ENCODE results near the gene KRTAP10-3.

Gene KRTAP10-3

GRCh38 chr21:44520326-44521300, 38.0 kb downstream of the KRTAP10-3 start:
- in situ Hi-C loops (cut with MboI; ENCODE audit: low sequenced_read_pairs): no loop called here

GRCh38 chr21:44519346-44520325, 39.0 kb downstream of the KRTAP10-3 start:
- in situ Hi-C loops (cut with MboI; ENCODE audit: low sequenced_read_pairs): no loop called here

GRCh38 chr21:44518686-44519085, 39.9 kb downstream of the KRTAP10-3 start:
- in situ Hi-C loops (cut with MboI; ENCODE audit: low sequenced_read_pairs): no loop called here

- in situ Hi-C loops (cut with MboI; ENCODE audit: low sequenced_read_pairs): no loop called here
These were observed 41.3 kb downstream of the KRTAP10-3 start for GRCh38 chr21:44517175-44517899.

GRCh38 chr21:44516828-44517174, 41.8 kb downstream of the KRTAP10-3 start:
- in situ Hi-C loops (cut with MboI; ENCODE audit: low sequenced_read_pairs): no loop called here

GRCh38 chr21:44516342-44516741, 42.3 kb downstream of the KRTAP10-3 start:
- in situ Hi-C loops (cut with MboI; ENCODE audit: low sequenced_read_pairs): no loop called here

GRCh38 chr21:44515359-44516165, 43.0 kb downstream of the KRTAP10-3 start:
- in situ Hi-C loops (cut with MboI; ENCODE audit: low sequenced_read_pairs): no loop called here

GRCh38 chr21:44514746-44515358, 43.7 kb downstream of the KRTAP10-3 start:
- in situ Hi-C loops (cut with MboI; ENCODE audit: low sequenced_read_pairs): no loop called here

GRCh38 chr21:44514218-44514520, 44.4 kb downstream of the KRTAP10-3 start:
- in situ Hi-C loops (cut with MboI; ENCODE audit: low sequenced_read_pairs): no loop called here

- in situ Hi-C loops (cut with MboI; ENCODE audit: low sequenced_read_pairs): no loop called here
These were observed 45.0 kb downstream of the KRTAP10-3 start for GRCh38 chr21:44513389-44514217.

GRCh38 chr21:44512496-44513388, 45.9 kb downstream of the KRTAP10-3 start:
- in situ Hi-C loops (cut with MboI; ENCODE audit: low sequenced_read_pairs): no loop called here

- in situ Hi-C loops (cut with MboI; ENCODE audit: low sequenced_read_pairs): no loop called here
These were observed 46.7 kb downstream of the KRTAP10-3 start for GRCh38 chr21:44511938-44512275.

- in situ Hi-C loops (cut with MboI; ENCODE audit: low sequenced_read_pairs): no loop called here
These were observed 47.2 kb downstream of the KRTAP10-3 start for GRCh38 chr21:44511219-44511937.

- in situ Hi-C loops (cut with MboI; ENCODE audit: low sequenced_read_pairs): no loop called here
These were observed 47.9 kb downstream of the KRTAP10-3 start for GRCh38 chr21:44510508-44511218.

- in situ Hi-C loops (cut with MboI; ENCODE audit: low sequenced_read_pairs): no loop called here
These were observed 48.5 kb downstream of the KRTAP10-3 start for GRCh38 chr21:44510109-44510507.

- in situ Hi-C loops (cut with MboI; ENCODE audit: low sequenced_read_pairs): no loop called here
These were observed 49.1 kb downstream of the KRTAP10-3 start for GRCh38 chr21:44509539-44509938.

All from hTERT RPE-1 (cell line).